HepG2 (cell line): ENCODE data around the gene ZFHX3. TPM values are rescaled to one million over a fixed set of nuclear protein-coding genes. Genes with fewer than 3 reads are reported as not detected.

Experiments
- CCDC6 ChIP-seq: sonication (generic); formaldehyde crosslinking; IDR thresholded peaks from 2 replicates; pipeline ENCODE4 v1.8.1; 2022; ENCODE audit warnings: mild to moderate bottlenecking, missing genetic modification reagents, moderate library complexity
- CHD4 ChIP-seq: fragments of 200-600 bp; sonication (generic); IDR thresholded peaks from 2 replicates; pipeline ENCODE4 v1.7.0; 2017; ENCODE audit warnings: mild to moderate bottlenecking, low read length, borderline replicate concordance
- EZH2 ChIP-seq: conservative IDR thresholded peaks from 2 replicates; pipeline ENCODE4 v1.6.1; 2012; ENCODE audit warnings: mild to moderate bottlenecking, low read depth, low read length, moderate library complexity
- GMEB1 ChIP-seq: sonication (generic); formaldehyde crosslinking; IDR thresholded peaks from 2 replicates; pipeline ENCODE4 v1.5.1; 2020; ENCODE audit warnings: missing genetic modification reagents, mild to moderate bottlenecking, borderline replicate concordance
- JARID2 ChIP-seq: sonication (generic); formaldehyde crosslinking; IDR thresholded peaks from 2 replicates; pipeline ENCODE4 v1.8.1; 2023; ENCODE audit warnings: missing genetic modification reagents, inconsistent platforms; ENCODE audit not compliant: insufficient replicate concordance
- MAFF ChIP-seq: IDR thresholded peaks from 2 replicates; pipeline ENCODE4 v1.6.1; 2011; ENCODE audit warnings: low read depth, low read length, improper control_type of control experiment
- RFX5 ChIP-seq: IDR thresholded peaks from 2 replicates; pipeline ENCODE4 v1.6.1; 2011; ENCODE audit warnings: low read depth, low read length, improper control_type of control experiment
- TEAD2 ChIP-seq: sonication (generic); formaldehyde crosslinking; IDR thresholded peaks from 2 replicates; pipeline ENCODE4 v1.9.0; 2021; ENCODE audit warnings: missing genetic modification reagents
- ZNF143 ChIP-seq: sonication (generic); formaldehyde crosslinking; IDR thresholded peaks from 2 replicates; pipeline ENCODE4 v1.4.0; 2020; ENCODE audit warnings: missing genetic modification reagents
- ZNF235 ChIP-seq: sonication (generic); formaldehyde crosslinking; IDR thresholded peaks from 2 replicates; pipeline ENCODE4 v1.8.1; 2023; ENCODE audit warnings: mild to moderate bottlenecking, missing genetic modification reagents, borderline replicate concordance
- ZNF275 ChIP-seq: sonication (generic); formaldehyde crosslinking; IDR thresholded peaks from 2 replicates; pipeline ENCODE4 v1.8.0; 2022; ENCODE audit warnings: missing genetic modification reagents, mild to moderate bottlenecking, inconsistent platforms, borderline replicate concordance
- ZNF367 ChIP-seq: sonication (generic); formaldehyde crosslinking; IDR thresholded peaks from 2 replicates; pipeline ENCODE4 v1.4.0; 2020; ENCODE audit warnings: missing genetic modification reagents, borderline replicate concordance
- ZNF550 ChIP-seq: sonication (generic); formaldehyde crosslinking; IDR thresholded peaks from 2 replicates; pipeline ENCODE4 v1.4.0; 2020; ENCODE audit warnings: mild to moderate bottlenecking, missing genetic modification reagents, borderline replicate concordance
- ZNF574 ChIP-seq: sonication (generic); formaldehyde crosslinking; IDR thresholded peaks from 2 replicates; pipeline ENCODE4 v1.4.0; 2020; ENCODE audit warnings: missing genetic modification reagents
- ZNF577 ChIP-seq: sonication (generic); formaldehyde crosslinking; IDR thresholded peaks from 2 replicates; pipeline ENCODE4 v1.4.0; 2020; ENCODE audit warnings: mild to moderate bottlenecking, low read depth, missing genetic modification reagents, borderline replicate concordance
- ZNF644 ChIP-seq: IDR thresholded peaks from 2 replicates; pipeline ENCODE4 v1.6.1; 2016; ENCODE audit warnings: low read depth
- ZNF674 ChIP-seq: sonication (generic); formaldehyde crosslinking; IDR thresholded peaks from 2 replicates; pipeline ENCODE4 v1.5.0; 2020; ENCODE audit warnings: low read depth, mild to moderate bottlenecking, missing genetic modification reagents
- ZNF768 ChIP-seq: sonication (generic); formaldehyde crosslinking; IDR thresholded peaks from 2 replicates; pipeline ENCODE4 v1.4.0; 2020; ENCODE audit warnings: missing genetic modification reagents
- polyA plus RNA-seq, 8 experiments: library from polyadenylated mRNA; depleted of rRNA in 3 of 8; stranded (reverse) in 7 of 8; unstranded in 1 of 8; fragments of >200 nt; fragmentation: Illumina TruSeq in 4 of 8; extraction: Trizol in 4 of 8; gene quantifications; 2 replicates each; pipeline versions ENCODE4 v1.2.1 to v1.2.3, GENCODE V29; 2011 to 2016; ENCODE audit warnings: low read depth in 4 of 8, missing spikeins in 1 of 8, mixed read lengths in 1 of 8; ENCODE audit not compliant: insufficient read depth in 1 of 8
- total RNA-seq, 5 experiments: library from RNA; depleted of rRNA; stranded (reverse); fragments of >200 nt; fragmentation: Illumina TruSeq; extraction: Trizol; gene quantifications; 2 replicates each; pipeline ENCODE4 v1.2.3, GENCODE V29; 2016; ENCODE audit warnings: low read depth in 1 of 5
- TF ChIP-seq, protein P1 (sequence below): sonication (generic); formaldehyde crosslinking; IDR thresholded peaks from 2 replicates; pipeline ENCODE4 v1.5.1; 2020; ENCODE audit warnings: missing genetic modification reagents, mild to moderate bottlenecking, borderline replicate concordance
- TF ChIP-seq, protein P2 (sequence below): sonication (generic); formaldehyde crosslinking; conservative IDR thresholded peaks from 2 replicates; pipeline ENCODE4 v1.5.0; 2020; ENCODE audit warnings: missing genetic modification reagents

ZFHX3 gene
- total and polyA plus RNA-seq, 2 of the 13 experiments (the other 11 are each of a cell fraction or from before 2014, with no cell fraction given), result 5.0 to 6.0 TPM

DNA sequence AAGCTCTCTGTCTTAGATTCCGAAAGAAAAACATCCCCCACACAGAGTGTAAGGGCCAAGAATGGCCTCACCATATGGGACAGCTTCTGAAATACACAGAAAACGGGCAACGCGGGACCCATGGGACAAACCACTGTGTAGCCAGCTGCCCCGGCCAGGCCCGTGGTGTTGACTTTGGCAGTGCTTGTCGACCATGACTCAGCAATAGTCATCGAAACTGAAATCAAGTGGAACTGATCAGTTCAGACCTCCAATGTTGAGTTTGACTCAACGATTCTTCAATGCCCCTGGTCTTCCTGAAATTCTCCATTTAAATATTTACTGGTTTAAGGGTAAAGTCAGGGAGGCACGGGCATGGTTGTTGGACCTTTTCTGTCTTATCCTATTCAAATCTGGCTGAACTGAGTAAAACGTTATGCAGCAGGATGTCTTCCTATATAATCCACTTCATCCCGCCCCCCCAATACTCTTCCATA, 27.5 kb downstream of the ZFHX3 start (continued):
- TF ChIP-seq, protein P1, sequence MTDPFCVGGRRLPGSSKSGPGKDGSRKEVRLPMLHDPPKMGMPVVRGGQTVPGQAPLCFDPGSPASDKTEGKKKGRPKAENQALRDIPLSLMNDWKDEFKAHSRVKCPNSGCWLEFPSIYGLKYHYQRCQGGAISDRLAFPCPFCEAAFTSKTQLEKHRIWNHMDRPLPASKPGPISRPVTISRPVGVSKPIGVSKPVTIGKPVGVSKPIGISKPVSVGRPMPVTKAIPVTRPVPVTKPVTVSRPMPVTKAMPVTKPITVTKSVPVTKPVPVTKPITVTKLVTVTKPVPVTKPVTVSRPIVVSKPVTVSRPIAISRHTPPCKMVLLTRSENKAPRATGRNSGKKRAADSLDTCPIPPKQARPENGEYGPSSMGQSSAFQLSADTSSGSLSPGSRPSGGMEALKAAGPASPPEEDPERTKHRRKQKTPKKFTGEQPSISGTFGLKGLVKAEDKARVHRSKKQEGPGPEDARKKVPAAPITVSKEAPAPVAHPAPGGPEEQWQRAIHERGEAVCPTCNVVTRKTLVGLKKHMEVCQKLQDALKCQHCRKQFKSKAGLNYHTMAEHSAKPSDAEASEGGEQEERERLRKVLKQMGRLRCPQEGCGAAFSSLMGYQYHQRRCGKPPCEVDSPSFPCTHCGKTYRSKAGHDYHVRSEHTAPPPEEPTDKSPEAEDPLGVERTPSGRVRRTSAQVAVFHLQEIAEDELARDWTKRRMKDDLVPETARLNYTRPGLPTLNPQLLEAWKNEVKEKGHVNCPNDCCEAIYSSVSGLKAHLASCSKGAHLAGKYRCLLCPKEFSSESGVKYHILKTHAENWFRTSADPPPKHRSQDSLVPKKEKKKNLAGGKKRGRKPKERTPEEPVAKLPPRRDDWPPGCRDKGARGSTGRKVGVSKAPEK (CRISPR knock-in tag), result no peak
- 0 out of 2 replicates have a peak, but pooled peaks have one; percentile 24 for TF ChIP-seq ZNF235 (CRISPR knock-in tag)
- TF ChIP-seq MAFF, result peak; percentile 99
- no peak for TF ChIP-seq ZNF275 (CRISPR knock-in tag)
- no peak for TF ChIP-seq ZNF768
- TF ChIP-seq ZNF674, result no peak
- no peak for TF ChIP-seq RFX5
- TF ChIP-seq, protein P2, sequence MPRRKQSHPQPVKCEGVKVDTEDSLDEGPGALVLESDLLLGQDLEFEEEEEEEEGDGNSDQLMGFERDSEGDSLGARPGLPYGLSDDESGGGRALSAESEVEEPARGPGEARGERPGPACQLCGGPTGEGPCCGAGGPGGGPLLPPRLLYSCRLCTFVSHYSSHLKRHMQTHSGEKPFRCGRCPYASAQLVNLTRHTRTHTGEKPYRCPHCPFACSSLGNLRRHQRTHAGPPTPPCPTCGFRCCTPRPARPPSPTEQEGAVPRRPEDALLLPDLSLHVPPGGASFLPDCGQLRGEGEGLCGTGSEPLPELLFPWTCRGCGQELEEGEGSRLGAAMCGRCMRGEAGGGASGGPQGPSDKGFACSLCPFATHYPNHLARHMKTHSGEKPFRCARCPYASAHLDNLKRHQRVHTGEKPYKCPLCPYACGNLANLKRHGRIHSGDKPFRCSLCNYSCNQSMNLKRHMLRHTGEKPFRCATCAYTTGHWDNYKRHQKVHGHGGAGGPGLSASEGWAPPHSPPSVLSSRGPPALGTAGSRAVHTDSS, result no peak
- TF ChIP-seq EZH2, result no peak
- TF ChIP-seq ZNF550 (CRISPR knock-in tag), result no peak
- no peak for TF ChIP-seq ZNF143 (CRISPR knock-in tag)
- no peak for TF ChIP-seq ZNF367 (CRISPR knock-in tag)
- TF ChIP-seq CHD4, result no peak
- no peak for TF ChIP-seq ZNF577 (CRISPR knock-in tag)
- TF ChIP-seq ZNF574 (CRISPR knock-in tag), result 0 out of 2 replicates have a peak, but pooled peaks have one; percentile 45
- no peak for TF ChIP-seq JARID2 (CRISPR knock-in tag)
- TF ChIP-seq CCDC6, result no peak
- no peak for TF ChIP-seq TEAD2 (CRISPR knock-in tag)
- TF ChIP-seq GMEB1 (CRISPR knock-in tag), result no peak
- peak; percentile 96 for TF ChIP-seq ZNF644 (CRISPR knock-in tag)
